IPS DF 4.7 (cell line): ENCODE measurements around the gene GUCY1A2.
"Not testable (repeated sequence)": the region's sequence is repeated elsewhere in the genome, so short reads cannot be mapped to it uniquely, and the experiment has no call there.

ENCODE experiments used
- DNase-seq: peaks from one replicate; pipeline ENCODE4 v3.0.0-alpha.2; 2013; ENCODE audit warnings: low spot score; ENCODE audit errors: extremely low read depth

GUCY1A2 gene

DNA sequence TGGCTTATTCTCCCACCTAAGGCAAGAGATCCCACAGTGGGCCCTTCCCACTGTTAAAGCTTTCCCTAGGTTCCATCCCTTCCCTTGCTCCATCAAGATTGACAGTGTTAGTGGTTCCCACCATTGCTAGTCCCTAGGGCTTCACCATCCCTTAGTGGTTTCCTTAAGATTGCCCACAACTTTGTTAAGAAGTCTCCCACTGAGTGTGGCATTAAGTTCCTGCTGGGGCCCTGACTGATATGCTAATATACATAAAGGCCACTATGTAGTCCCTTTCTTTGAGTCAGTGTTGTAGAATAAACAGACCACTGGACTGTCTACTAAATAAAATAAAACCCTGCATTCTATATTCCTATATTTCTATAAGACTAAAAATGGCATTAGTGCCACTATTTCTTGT lies 176.1 kb downstream of the GUCY1A2 start:
- no peak for DNase-seq

DNA sequence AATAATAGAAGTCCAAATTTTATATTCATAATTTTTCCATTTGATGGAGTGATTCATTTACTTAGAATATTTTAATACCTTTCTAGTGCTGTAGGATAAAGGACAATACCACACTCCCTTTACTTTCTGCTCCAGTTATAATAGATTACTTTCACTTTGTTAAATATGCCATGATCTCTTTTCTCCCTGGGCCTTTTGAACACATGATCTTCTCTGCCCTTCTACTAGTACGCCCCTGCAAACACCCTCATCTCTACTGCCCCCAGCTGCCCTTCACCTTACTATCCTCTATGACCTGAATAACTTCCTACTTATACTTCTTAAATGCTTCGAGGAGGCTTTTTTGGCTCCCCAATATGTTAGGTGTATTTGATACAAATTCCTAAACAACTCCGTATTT lies 177.3 kb downstream of the GUCY1A2 start:
- no peak for DNase-seq

- no peak for DNase-seq
These were observed 178.1 kb downstream of the GUCY1A2 start for GRCh38 chr11:106840146-106840545.

DNA sequence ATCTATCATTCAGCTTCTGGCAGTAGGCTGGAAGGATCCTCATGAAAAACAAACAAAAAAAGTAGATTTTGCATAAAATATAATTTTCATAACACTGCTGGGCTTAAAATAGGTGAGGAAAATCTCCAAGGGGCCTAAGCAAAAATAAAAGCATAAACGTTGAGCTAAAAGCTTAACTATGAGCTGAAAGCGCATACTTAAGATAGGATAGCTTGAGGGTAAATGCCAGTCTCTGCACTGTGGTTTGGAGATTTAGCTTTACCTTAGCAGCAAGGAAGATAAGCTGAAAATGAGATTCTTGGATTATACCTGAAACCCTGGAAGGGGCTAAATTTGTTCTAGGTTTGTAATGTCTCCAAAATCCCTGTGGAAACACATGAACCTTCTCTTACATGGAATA lies 183.7 kb downstream of the GUCY1A2 start:
- no peak for DNase-seq

DNA sequence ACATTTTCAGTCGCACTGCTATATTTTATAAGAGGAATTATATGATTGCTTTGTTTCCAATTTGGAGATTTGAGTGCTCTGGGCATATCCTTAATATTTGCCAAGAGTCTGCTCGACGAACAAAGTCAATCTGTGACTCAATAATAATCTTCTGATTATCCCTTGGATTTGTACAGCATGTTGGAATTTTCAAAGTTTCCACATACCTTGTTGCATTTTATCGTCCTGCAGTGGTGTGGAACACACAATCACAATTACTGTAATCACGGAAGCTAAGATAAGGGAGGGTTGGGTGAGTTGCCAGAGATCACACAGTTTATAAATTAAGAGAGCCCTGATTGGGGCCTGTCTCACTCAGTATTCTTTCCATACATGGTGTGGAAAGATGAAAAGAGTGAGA lies 189.3 kb downstream of the GUCY1A2 start:
- DNase-seq, result no peak

DNA sequence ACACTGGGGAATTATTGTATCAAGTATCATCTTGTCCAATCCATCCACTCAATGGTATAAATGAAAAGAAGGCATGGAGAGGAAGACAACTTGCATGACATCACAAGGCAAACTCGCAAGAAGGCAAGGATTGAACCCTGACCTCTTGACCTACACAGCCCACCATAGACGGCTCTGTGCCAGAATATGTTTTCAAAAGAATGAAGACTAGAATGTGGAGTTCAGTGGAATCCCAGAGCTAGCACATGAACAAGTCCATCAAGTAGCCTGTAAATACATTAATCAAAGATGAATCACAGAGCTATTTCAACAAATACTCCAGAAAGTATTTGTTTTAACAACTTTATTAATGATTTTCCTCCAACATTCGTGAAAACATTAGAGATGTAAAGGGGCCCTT lies 189.7 kb downstream of the GUCY1A2 start:
- DNase-seq, result no peak

GRCh38 chr11:106827687-106828086 lies 190.6 kb downstream of the GUCY1A2 start:
- no peak for DNase-seq

DNA sequence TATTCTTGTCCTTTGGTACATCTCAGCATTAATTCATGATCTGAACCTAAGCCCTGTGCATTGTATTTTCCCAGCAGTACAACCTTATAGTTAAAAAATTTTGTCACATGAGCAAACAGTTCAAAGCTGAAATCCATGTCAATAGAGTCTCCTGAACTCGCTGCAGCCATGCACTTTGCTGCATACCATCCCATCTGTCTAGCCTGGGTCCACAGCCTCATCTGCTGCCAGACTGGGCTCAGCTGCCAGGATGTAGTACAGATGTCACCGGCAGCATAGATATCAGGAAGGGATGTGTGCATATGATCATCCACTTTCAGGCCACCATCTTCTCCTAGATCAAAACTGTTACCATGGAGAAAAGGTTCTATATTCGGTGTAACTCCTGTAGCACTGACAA lies 191.7 kb downstream of the GUCY1A2 start:
- not testable (repeated sequence) for DNase-seq

DNA sequence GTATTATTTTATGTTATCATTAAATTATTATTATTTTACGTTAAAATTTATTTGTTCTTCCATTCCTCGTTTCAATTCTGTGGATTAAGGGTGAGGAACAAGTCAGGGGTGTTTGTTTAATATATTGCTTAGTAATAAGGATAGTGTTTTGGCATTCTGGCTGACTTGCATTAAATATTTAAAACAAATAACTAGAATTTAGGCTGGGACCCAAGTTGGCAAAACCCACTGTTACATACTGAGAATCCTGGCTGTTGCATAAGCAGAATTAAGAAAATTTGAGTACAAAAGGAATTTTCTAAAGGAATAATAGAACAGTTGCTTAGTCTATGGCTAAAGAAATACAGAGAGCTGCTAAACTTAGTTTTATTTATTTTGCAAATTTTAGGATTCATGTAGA lies 196.4 kb downstream of the GUCY1A2 start:
- no peak for DNase-seq

GRCh38 chr11:106821291-106821690 lies 197.0 kb downstream of the GUCY1A2 start:
- no peak for DNase-seq

GRCh38 chr11:106818443-106818842 lies 199.8 kb downstream of the GUCY1A2 start:
- no peak for DNase-seq

DNA sequence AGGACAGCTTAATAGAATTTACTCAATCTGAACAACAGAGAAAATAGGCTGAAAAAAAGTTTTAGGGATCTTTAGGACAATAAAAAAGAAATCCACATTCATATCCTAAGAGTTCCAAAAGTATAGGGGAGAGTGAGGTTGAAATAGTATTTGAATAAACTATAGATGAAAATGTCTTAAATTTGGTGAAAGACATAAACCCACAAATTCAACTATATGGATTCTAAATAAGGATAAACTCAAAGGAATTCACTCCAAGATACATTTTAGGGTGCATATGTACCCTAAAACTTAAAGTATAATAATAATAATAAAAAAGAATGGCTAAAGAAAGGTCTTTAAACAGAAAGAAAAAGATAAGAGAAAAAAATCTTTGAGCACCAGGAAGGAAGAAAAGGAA lies 203.1 kb downstream of the GUCY1A2 start:
- no peak for DNase-seq

GRCh38 chr11:106813806-106814205 lies 204.5 kb downstream of the GUCY1A2 start:
- DNase-seq, result no peak

- no peak for DNase-seq
These were observed 224.2 kb downstream of the GUCY1A2 start for GRCh38 chr11:106794058-106794457.

DNA sequence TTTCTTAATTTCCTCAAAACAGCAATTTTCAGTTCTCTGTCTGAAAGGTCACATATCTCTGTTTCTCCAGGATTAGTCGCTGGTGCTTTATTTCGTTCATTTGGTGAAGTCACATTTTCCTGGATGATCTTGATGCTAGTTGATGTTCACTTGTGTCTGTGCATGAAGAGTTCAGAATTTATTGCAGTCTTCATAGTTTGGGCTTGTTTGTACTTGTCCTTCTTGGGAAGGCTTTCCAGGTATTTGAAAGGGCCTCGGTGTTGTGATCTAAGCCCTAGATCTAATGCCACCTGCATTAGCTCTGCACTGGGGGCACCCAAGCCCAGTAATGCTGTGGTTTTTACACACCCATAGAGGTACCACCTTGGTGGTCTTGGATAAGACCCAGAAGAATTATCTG lies 228.9 kb downstream of the GUCY1A2 start:
- no peak for DNase-seq

GRCh38 chr11:106787454-106787853 lies 230.8 kb downstream of the GUCY1A2 start:
- no peak for DNase-seq

DNA sequence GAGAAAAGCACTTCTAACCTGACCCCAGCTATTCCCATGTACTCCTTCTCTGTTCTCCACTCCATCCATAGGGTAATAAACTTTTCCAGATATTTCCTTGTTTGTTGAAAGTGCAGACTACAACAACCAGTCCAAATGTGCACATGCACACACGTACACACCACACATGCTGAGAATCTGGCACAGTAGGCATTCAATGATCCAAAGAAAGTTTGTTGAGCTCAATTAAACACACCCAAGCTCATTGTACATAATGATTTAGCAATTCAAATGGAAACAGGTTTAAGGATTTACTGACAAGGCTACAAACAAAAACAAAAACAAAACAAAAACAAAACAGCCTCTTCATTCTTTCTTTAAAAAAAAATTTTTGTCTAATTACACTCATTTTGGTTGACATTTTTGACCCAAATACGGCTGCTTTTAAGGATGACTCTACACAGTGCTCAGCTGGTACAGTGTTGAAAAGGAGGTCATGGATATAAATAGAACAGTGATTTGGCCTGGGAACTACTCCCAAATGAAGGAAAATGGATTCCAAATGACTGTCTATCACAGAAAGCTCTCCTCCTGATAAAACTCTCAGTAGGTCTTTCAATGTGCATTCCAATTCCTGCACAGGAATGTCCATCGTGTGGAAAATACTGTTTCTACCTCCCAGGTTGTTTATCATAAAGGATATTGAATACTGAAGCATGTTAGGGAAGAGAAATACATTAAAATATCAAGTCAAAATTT lies 232.2 kb downstream of the GUCY1A2 start:
- DNase-seq, result no peak

DNA sequence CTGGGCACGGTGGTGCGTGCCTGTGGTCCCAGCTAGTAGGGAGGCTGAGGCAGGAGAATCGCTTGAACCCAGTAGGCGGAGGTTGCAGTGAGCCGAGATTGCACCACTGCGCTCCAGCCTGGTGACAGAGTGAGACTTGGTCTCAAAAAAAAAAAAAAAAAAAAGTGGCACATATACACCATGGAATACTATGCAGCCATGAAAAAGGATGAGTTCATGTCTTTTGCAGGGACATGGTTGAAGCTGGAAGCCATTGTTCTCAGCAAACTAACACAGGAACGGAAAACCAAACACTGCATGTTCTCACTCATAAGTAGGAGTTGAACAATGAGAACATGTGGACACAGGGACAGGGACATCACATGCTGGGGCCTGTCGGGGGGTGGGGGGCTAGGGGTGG lies 241.0 kb downstream of the GUCY1A2 start:
- not testable (repeated sequence) for DNase-seq

GRCh38 chr11:106770489-106771085 lies 247.7 kb downstream of the GUCY1A2 start:
- no peak for DNase-seq

GRCh38 chr11:106765469-106766258 lies 252.6 kb downstream of the GUCY1A2 start:
- no peak for DNase-seq

GRCh38 chr11:106763501-106763900 lies 254.8 kb downstream of the GUCY1A2 start:
- no peak for DNase-seq

- DNase-seq, result no peak
These were observed 256.5 kb downstream of the GUCY1A2 start for GRCh38 chr11:106761745-106762144.
